Tibial nerve (tissue), 4 donors: ENCODE results near the gene PMIS2.
"Not testable (repeated sequence)": the region's sequence is repeated elsewhere in the genome, so short reads cannot be mapped to it uniquely, and the experiment has no call there.

Source experiments
- CTCF ChIP-seq, 5 experiments: fragments of 200-600 bp in 3 of 5; fragments of 450-650 bp in 2 of 5; sonication (generic) in 3 of 5; IDR thresholded peaks; one replicate each; pipeline ENCODE4 v1.5.1; 2016 to 2019; ENCODE audit warnings: antibody characterized with exemption in 5 of 5, mild to moderate bottlenecking in 3 of 5, moderate library complexity in 2 of 5
- EP300 ChIP-seq, 2 donors: sonication (generic); formaldehyde crosslinking; IDR thresholded peaks; one replicate each; pipeline ENCODE4 v1.6.1; 2017; ENCODE audit warnings: antibody characterized with exemption in 2 of 2, mild to moderate bottlenecking in 1 of 2
- POLR2A ChIP-seq, 2 donors: fragments of 450-650 bp; IDR thresholded peaks; one replicate each; pipeline ENCODE4 v1.6.1; 2017; ENCODE audit warnings: antibody characterized with exemption in 2 of 2, mild to moderate bottlenecking in 2 of 2, moderate library complexity in 2 of 2

- TF ChIP-seq CTCF, POLR2A, EP300 (IDR thresholded peaks at IDR 0.05): not testable (repeated sequence)
Observed at GRCh38 chr19:35595026-35595425, 9.1 kb downstream of the PMIS2 start.
